Measurements from ENCODE around the gene CBX6. TPM values are rescaled to one million over a fixed set of nuclear protein-coding genes. Genes with fewer than 3 reads are reported as not detected.
A peak's percentile ranks its signal among the peaks of the same experiment; 100 is the strongest.

The CBX6 gene
- total RNA-seq, 1 experiment from 2014 or later: 119 TPM

DNA sequence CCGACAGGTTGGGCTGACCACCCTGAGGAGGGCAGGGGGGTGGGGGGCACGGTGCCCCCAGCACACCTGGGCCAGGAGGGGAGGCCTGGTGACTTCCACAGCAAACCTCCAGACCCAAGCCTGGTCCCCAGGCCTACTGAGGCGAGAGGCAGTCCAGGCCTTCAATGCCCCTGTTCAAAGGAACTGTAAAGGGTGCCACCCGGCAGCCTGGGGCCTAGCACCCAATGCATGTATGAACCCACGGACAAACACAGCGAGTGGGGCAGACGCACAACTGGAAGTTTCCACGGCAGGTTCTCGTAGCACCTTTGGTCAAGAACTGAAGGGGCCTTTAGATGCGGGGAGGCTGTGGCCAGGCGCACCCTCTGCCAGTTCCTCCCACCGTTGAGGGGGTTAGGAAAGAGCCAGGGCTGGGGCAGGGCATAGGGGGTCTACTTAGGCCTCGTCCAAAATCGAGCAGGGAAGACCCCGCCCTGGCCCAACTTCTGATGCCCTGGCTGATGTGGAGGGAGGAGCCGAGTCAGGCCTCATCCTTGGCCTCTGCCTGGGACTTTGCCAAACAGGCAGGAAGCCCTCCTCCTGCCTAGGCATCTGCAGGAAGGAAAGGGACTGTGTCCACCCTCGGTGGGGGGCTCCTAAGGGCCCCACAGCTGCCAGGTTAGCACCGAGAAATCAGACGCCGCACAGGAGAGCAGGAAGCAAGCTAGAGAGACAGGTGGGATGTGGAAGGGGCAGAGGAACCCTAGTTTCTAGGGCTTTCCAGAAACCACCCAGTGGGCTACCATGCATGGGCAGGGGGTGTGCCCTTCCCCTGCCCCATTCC, 6.6 kb downstream of the CBX6 start:
- peak overlapping the region; percentile 76 for H3K27ac ChIP-seq (ENCODE audit: low read depth, low read length, poor library complexity, severe bottlenecking)
- H3K4me3 ChIP-seq (ENCODE audit: low read depth, low read length, poor library complexity, severe bottlenecking): no peak overlapping the region
- intact Hi-C loops (cut with micrococcal nuclease; ENCODE audit: unreplicated experiment): no loop called here
- H3K27me3 ChIP-seq (replicated peaks; ENCODE audit: insufficient read depth, low read depth, low read length, poor library complexity): no peaks in the 10 kb centered on the region
- no peaks in the 10 kb centered on the region for H3K9me3 ChIP-seq (ENCODE audit: low read depth, low read length, poor library complexity, severe bottlenecking)
- DNase-seq (ENCODE audit: low spot score): peak; percentile 57
- TF ChIP-seq, protein P1, sequence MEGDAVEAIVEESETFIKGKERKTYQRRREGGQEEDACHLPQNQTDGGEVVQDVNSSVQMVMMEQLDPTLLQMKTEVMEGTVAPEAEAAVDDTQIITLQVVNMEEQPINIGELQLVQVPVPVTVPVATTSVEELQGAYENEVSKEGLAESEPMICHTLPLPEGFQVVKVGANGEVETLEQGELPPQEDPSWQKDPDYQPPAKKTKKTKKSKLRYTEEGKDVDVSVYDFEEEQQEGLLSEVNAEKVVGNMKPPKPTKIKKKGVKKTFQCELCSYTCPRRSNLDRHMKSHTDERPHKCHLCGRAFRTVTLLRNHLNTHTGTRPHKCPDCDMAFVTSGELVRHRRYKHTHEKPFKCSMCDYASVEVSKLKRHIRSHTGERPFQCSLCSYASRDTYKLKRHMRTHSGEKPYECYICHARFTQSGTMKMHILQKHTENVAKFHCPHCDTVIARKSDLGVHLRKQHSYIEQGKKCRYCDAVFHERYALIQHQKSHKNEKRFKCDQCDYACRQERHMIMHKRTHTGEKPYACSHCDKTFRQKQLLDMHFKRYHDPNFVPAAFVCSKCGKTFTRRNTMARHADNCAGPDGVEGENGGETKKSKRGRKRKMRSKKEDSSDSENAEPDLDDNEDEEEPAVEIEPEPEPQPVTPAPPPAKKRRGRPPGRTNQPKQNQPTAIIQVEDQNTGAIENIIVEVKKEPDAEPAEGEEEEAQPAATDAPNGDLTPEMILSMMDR (conservative IDR thresholded peaks at IDR 0.05; ENCODE audit: low read depth, low read length): no peak
- TF ChIP-seq EZH2 (IDR thresholded peaks at IDR 0.05; ENCODE audit: borderline replicate concordance, low read depth, low read length, poor library complexity, severe bottlenecking): no peak
- BruUV-seq (replicated peaks): no TSS peak
- POLR2A ChIA-PET (ENCODE audit: low non-redundant PET): no interaction called here
- H3K36me3 ChIP-seq (ENCODE audit: insufficient read depth, low read length, poor library complexity, severe bottlenecking): peaks cover 56% of the 10 kb centered on the region
- H3K4me1 ChIP-seq (ENCODE audit: insufficient read depth, low read length, poor library complexity, severe bottlenecking): peaks cover 84% of the 10 kb centered on the region
- CTCF ChIA-PET: interaction anchor here (1.4 kb wide), 1 partner anchor 97 kb away, joined by 5 read pairs; no protein-coding TSS in a partner anchor

DNA sequence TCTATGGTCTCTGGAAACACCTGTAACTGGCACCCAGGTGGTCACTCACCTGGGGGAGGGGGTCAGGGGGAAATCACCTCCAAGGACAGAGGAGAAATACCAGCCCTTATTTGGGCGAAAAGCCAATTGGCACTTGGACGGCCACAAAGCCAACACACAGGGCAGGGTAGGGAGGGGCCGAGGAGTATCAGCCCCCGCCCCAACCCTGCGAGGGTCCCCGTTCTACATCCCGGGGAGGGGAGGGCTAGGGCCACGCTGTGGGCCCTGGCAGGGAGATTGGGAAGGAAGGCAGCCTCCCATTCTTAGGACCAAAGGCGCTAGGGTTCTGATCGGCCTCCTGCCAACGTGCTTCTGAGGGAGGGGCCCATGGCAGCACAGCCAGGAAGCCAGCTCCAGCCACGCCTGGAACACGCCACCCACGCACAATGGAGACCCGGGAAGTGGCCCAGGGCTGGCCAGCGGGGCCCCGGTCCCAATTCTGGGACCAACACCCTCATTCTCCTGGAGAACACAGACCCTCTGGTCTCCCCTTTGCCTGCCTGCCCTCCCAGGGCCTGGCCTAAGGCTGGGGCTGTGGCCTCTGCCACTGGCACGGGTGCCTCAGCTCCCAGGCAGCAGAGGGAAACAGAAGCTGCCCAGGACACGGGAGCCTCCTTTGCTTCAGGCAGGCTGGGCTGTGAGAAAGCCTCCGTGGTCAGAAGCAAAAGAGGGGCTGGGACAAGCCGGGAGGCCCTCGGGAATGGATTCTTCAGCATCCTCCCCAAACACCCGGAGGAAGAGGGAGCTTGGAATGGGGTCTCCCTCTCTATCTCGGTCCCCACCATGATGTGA, 7.4 kb downstream of the CBX6 start:
- peaks cover 76% of the 10 kb centered on the region for H3K4me1 ChIP-seq (ENCODE audit: insufficient read depth, low read length, poor library complexity, severe bottlenecking)
- ChIA-PET CTCF (interaction anchor here (1.4 kb wide), 1 partner anchor 96 kb away, joined by 5 read pairs; no protein-coding TSS in a partner anchor), POLR2A (ENCODE audit: low non-redundant PET) (interaction anchor here (0.7 kb wide), 1 partner anchor 1179 kb away, joined by 4 read pairs; no protein-coding TSS in a partner anchor)
- peaks cover 50% of the 10 kb centered on the region for H3K36me3 ChIP-seq (ENCODE audit: insufficient read depth, low read length, poor library complexity, severe bottlenecking)
- BruUV-seq (replicated peaks): no TSS peak
- intact Hi-C loops (cut with micrococcal nuclease; ENCODE audit: unreplicated experiment): no loop called here
- peak; percentile 56 for DNase-seq (ENCODE audit: low spot score)
- TF ChIP-seq EZH2 (IDR thresholded peaks at IDR 0.05; ENCODE audit: borderline replicate concordance, low read depth, low read length, poor library complexity, severe bottlenecking): no peak
- TF ChIP-seq, protein P1 (conservative IDR thresholded peaks at IDR 0.05; ENCODE audit: low read depth, low read length): no peak
- no peaks in the 10 kb centered on the region for H3K9me3 ChIP-seq (ENCODE audit: low read depth, low read length, poor library complexity, severe bottlenecking)
- H3K27ac ChIP-seq (ENCODE audit: low read depth, low read length, poor library complexity, severe bottlenecking): peak overlapping the region; percentile 76
- H3K27me3 ChIP-seq (replicated peaks; ENCODE audit: insufficient read depth, low read depth, low read length, poor library complexity): no peaks in the 10 kb centered on the region
- no peak overlapping the region for H3K4me3 ChIP-seq (ENCODE audit: low read depth, low read length, poor library complexity, severe bottlenecking)

DNA sequence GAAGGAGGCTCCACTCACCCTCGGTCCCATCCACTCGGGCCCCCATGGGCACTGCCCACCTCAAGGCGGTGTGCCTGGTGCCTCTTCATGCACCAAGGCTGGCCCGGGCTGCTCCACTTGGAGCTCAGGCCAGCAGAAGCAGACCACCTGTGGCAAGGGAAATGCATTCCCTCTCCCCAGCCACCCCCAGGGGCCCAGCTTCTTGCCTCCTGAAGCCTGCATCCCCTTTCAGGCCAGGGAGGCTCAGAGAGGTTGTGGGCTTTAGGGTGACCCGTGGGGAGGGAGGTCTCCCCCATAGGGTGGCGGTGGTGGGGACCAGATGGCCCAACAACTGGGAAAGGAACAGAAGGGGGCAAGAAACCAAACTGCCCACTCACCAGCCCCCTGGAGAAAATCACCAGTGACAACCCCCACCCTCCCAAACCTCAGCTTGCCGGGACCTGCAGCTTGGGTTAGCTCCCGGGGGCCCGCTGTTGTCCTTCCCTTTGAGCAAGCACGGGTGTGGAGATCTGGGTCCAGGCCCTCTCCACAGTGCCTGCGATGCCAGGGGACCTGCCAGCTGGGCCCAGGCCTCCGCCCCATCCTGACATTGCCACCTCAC, 8.4 kb downstream of the CBX6 start:
- no peak for DNase-seq (ENCODE audit: low spot score)
- BruUV-seq (replicated peaks): TSS peak; percentile 14
- peaks cover 66% of the 10 kb centered on the region for H3K4me1 ChIP-seq (ENCODE audit: insufficient read depth, low read length, poor library complexity, severe bottlenecking)
- POLR2A ChIA-PET (ENCODE audit: low non-redundant PET): interaction anchor here (0.5 to 0.7 kb wide), 2 partner anchors 37 to 440 kb away, joined by 3 to 7 read pairs; no protein-coding TSS in a partner anchor
- CTCF ChIA-PET: no interaction called here
- no peak overlapping the region for H3K4me3 ChIP-seq (ENCODE audit: low read depth, low read length, poor library complexity, severe bottlenecking)
- TF ChIP-seq, protein P1 (conservative IDR thresholded peaks at IDR 0.05; ENCODE audit: low read depth, low read length): no peak
- no peak for TF ChIP-seq EZH2 (IDR thresholded peaks at IDR 0.05; ENCODE audit: borderline replicate concordance, low read depth, low read length, poor library complexity, severe bottlenecking)
- peak overlapping the region; percentile 76 for H3K27ac ChIP-seq (ENCODE audit: low read depth, low read length, poor library complexity, severe bottlenecking)
- no peaks in the 10 kb centered on the region for H3K9me3 ChIP-seq (ENCODE audit: low read depth, low read length, poor library complexity, severe bottlenecking)
- H3K27me3 ChIP-seq (replicated peaks; ENCODE audit: insufficient read depth, low read depth, low read length, poor library complexity): no peaks in the 10 kb centered on the region
- peaks cover 41% of the 10 kb centered on the region for H3K36me3 ChIP-seq (ENCODE audit: insufficient read depth, low read length, poor library complexity, severe bottlenecking)
- intact Hi-C loops (cut with micrococcal nuclease; ENCODE audit: unreplicated experiment): no loop called here

Measured in A673 (cell line).